KMS-11 (cell line): Measurements from ENCODE around the gene IZUMO4.

Experiments used
- H2AFZ ChIP-seq: fragments of 200-600 bp; sonication (generic); 2 replicates; pipeline ENCODE4 v1.6.1; 2016; ENCODE audit warnings: antibody characterized with exemption, mixed run types, low read depth
- H3K27ac ChIP-seq: fragments of 200-600 bp; sonication (generic); 2 replicates; pipeline ENCODE4 v1.6.1; 2016; ENCODE audit warnings: mild to moderate bottlenecking, mixed run types
- H3K27me3 ChIP-seq: fragments of 200-600 bp; sonication (generic); 2 replicates; pipeline ENCODE4 v1.6.1; 2017; ENCODE audit warnings: mild to moderate bottlenecking, low read depth, mixed run types, moderate library complexity; ENCODE audit not compliant: insufficient read depth
- H3K36me3 ChIP-seq: fragments of 200-600 bp; sonication (generic); 2 replicates; pipeline ENCODE4 v1.6.1; 2017; ENCODE audit warnings: mild to moderate bottlenecking, mixed run types; ENCODE audit not compliant: insufficient read depth
- H3K4me1 ChIP-seq: fragments of 200-600 bp; sonication (generic); 2 replicates; pipeline ENCODE4 v1.6.1; 2016; ENCODE audit warnings: mild to moderate bottlenecking, low read depth, mixed run types; ENCODE audit not compliant: poor library complexity, severe bottlenecking
- H3K4me2 ChIP-seq: fragments of 200-600 bp; sonication (generic); 2 replicates; pipeline ENCODE4 v1.7.0; 2016; ENCODE audit warnings: mild to moderate bottlenecking, mixed run types
- H3K4me3 ChIP-seq: fragments of 200-600 bp; sonication (generic); IDR thresholded peaks from 2 replicates; pipeline ENCODE4 v1.6.1; 2017; ENCODE audit warnings: low read depth, low read length, mixed read lengths; ENCODE audit not compliant: insufficient read depth
- H3K79me2 ChIP-seq: fragments of 200-600 bp; sonication (generic); 2 replicates; pipeline ENCODE4 v1.6.1; 2016; ENCODE audit warnings: low read depth, mixed run types; ENCODE audit not compliant: insufficient read depth
- H3K9ac ChIP-seq: fragments of 200-600 bp; sonication (generic); 2 replicates; pipeline ENCODE4 v1.6.1; 2016; ENCODE audit warnings: mild to moderate bottlenecking, mixed run types
- H4K20me1 ChIP-seq: fragments of 200-600 bp; sonication (generic); 2 replicates; pipeline ENCODE4 v1.6.1; 2016; ENCODE audit warnings: mild to moderate bottlenecking, mixed run types; ENCODE audit not compliant: insufficient read depth
- CTCF ChIP-seq: fragments of 200-600 bp; sonication (generic); conservative IDR thresholded peaks from 2 replicates; pipeline ENCODE4 v1.6.1; 2017; ENCODE audit warnings: low read depth, mild to moderate bottlenecking, antibody characterized with exemption, low read length, moderate library complexity, mixed read lengths

The IZUMO4 gene

GRCh38 chr19:2070436-2070827, 26.3 kb upstream of the IZUMO4 start:
- H3K27me3 ChIP-seq: no peaks in the 10 kb centered on the region
- H3K4me1 ChIP-seq: no peaks in the 10 kb centered on the region
- no peak for TF ChIP-seq CTCF
- H3K4me2 ChIP-seq: no peak overlapping the region
- H2AFZ ChIP-seq: no peak overlapping the region
- H3K27ac ChIP-seq: no peak overlapping the region
- no peaks in the 10 kb centered on the region for H4K20me1 ChIP-seq
- no peaks in the 10 kb centered on the region for H3K36me3 ChIP-seq
- no peak overlapping the region for H3K4me3 ChIP-seq
- H3K79me2 ChIP-seq: no peaks in the 10 kb centered on the region
- H3K9ac ChIP-seq: no peak overlapping the region

- no peak overlapping the region for H3K27ac ChIP-seq
- no peaks in the 10 kb centered on the region for H3K4me1 ChIP-seq
- H3K9ac ChIP-seq: no peak overlapping the region
- no peak for TF ChIP-seq CTCF
- no peak overlapping the region for H3K4me3 ChIP-seq
- no peaks in the 10 kb centered on the region for H3K27me3 ChIP-seq
- H3K79me2 ChIP-seq: no peaks in the 10 kb centered on the region
- H2AFZ ChIP-seq: no peak overlapping the region
- no peak overlapping the region for H3K4me2 ChIP-seq
- H4K20me1 ChIP-seq: no peaks in the 10 kb centered on the region
- no peaks in the 10 kb centered on the region for H3K36me3 ChIP-seq
Observed at GRCh38 chr19:2070986-2071673, 25.6 kb upstream of the IZUMO4 start.

GRCh38 chr19:2072757-2073551, 23.8 kb upstream of the IZUMO4 start:
- H3K36me3 ChIP-seq: 0 out of 2 replicates have a peak, but pooled peaks cover 2% of the 10 kb centered on the region
- no peak overlapping the region for H3K9ac ChIP-seq
- no peak overlapping the region for H2AFZ ChIP-seq
- H3K4me1 ChIP-seq: no peaks in the 10 kb centered on the region
- H4K20me1 ChIP-seq: no peaks in the 10 kb centered on the region
- H3K4me3 ChIP-seq: no peak overlapping the region
- no peak for TF ChIP-seq CTCF
- no peaks in the 10 kb centered on the region for H3K79me2 ChIP-seq
- H3K27me3 ChIP-seq: no peaks in the 10 kb centered on the region
- H3K27ac ChIP-seq: no peak overlapping the region
- H3K4me2 ChIP-seq: no peak overlapping the region

GRCh38 chr19:2076526-2076944, 20.2 kb upstream of the IZUMO4 start:
- H3K27me3 ChIP-seq: no peaks in the 10 kb centered on the region
- H3K27ac ChIP-seq: no peak overlapping the region
- H3K36me3 ChIP-seq: 0 out of 2 replicates have a peak, but pooled peaks cover 5% of the 10 kb centered on the region
- no peak overlapping the region for H3K4me3 ChIP-seq
- no peaks in the 10 kb centered on the region for H4K20me1 ChIP-seq
- peaks cover 4% of the 10 kb centered on the region; the same call in 1 of the 2 replicates for H3K79me2 ChIP-seq
- TF ChIP-seq CTCF: no peak
- no peak overlapping the region for H3K9ac ChIP-seq
- no peak overlapping the region for H2AFZ ChIP-seq
- H3K4me2 ChIP-seq: no peak overlapping the region
- peaks cover 4% of the 10 kb centered on the region for H3K4me1 ChIP-seq
